DMS53 (cell line): ENCODE data around the gene CFAP46.
"Not testable (repeated sequence)": the region's sequence is repeated elsewhere in the genome, so short reads cannot be mapped to it uniquely, and the experiment has no call there.

Experiments
- DNase-seq: peaks from one replicate; lab custom pipeline; 2025; lab: John Stamatoyannopoulos, UW

CFAP46 gene

GRCh38 chr10:132826524-132827422 lies 115.6 kb downstream of the CFAP46 start:
- DNase-seq, result no peak

- not testable (repeated sequence) for DNase-seq
These were observed 116.4 kb downstream of the CFAP46 start for GRCh38 chr10:132825783-132826523.

GRCh38 chr10:132820056-132820455 lies 122.3 kb downstream of the CFAP46 start:
- no peak for DNase-seq

GRCh38 chr10:132817701-132818211 lies 124.6 kb downstream of the CFAP46 start:
- no peak for DNase-seq

- DNase-seq, result no peak
These were observed 125.7 kb downstream of the CFAP46 start for GRCh38 chr10:132816718-132817117.

GRCh38 chr10:132815168-132815857 lies 127.1 kb downstream of the CFAP46 start:
- no peak for DNase-seq

- no peak for DNase-seq
These were observed 127.9 kb downstream of the CFAP46 start for GRCh38 chr10:132814469-132814856.

- DNase-seq, result no peak
These were observed 128.6 kb downstream of the CFAP46 start for GRCh38 chr10:132813560-132814468.

- DNase-seq, result no peak
These were observed 129.4 kb downstream of the CFAP46 start for GRCh38 chr10:132813001-132813401.

GRCh38 chr10:132812520-132812919 lies 129.8 kb downstream of the CFAP46 start:
- DNase-seq, result no peak

- DNase-seq, result no peak
These were observed 130.4 kb downstream of the CFAP46 start for GRCh38 chr10:132811891-132812481.

- no peak for DNase-seq
These were observed 131.3 kb downstream of the CFAP46 start for GRCh38 chr10:132810807-132811700.

GRCh38 chr10:132810141-132810806 lies 132.1 kb downstream of the CFAP46 start:
- DNase-seq, result no peak

- DNase-seq, result no peak
These were observed 132.9 kb downstream of the CFAP46 start for GRCh38 chr10:132809232-132810140.

GRCh38 chr10:132808383-132809231 lies 133.8 kb downstream of the CFAP46 start:
- no peak for DNase-seq

- no peak for DNase-seq
These were observed 134.7 kb downstream of the CFAP46 start for GRCh38 chr10:132807621-132808049.

GRCh38 chr10:132806561-132807003 lies 135.8 kb downstream of the CFAP46 start:
- no peak for DNase-seq
